IMR-90 (cell line): ENCODE results near the gene SCARF2. TPM values are rescaled to one million over a fixed set of nuclear protein-coding genes. Genes with fewer than 3 reads are reported as not detected.

Source experiments
- ATAC-seq: fragments of 200-7000 bp; cut with Tn5 transposase; 2 replicates; pipeline ENCODE4 v1.9.1; 2020; ENCODE audit warnings: low read depth, mild to moderate bottlenecking, moderate library complexity
- BruUV-seq: library from RNA; stranded (reverse); fragments of 400-500 nt; replicated peaks from 2 replicates; lab custom pipeline; 2021; lab: Mats Ljungman, UMichigan
- CTCF ChIA-PET: fragments of 300-600 bp; formaldehyde crosslinking; extraction: SDS; loops from one replicate; lab custom pipeline; 2021; ENCODE audit warnings: antibody characterized with exemption; lab: Yijun Ruan, JAX
- POLR2A ChIA-PET: fragments of 300-600 bp; sonication (Branson Sonifier 250); formaldehyde crosslinking; loops from one replicate; lab custom pipeline; 2022; ENCODE audit warnings: antibody characterized with exemption; ENCODE audit not compliant: unreplicated experiment; lab: Charles Lee
- DNase-seq: peaks from one replicate; pipeline ENCODE4 v3.0.0; 2013
- H2AFZ ChIP-seq: replicated peaks from 2 replicates; pipeline ENCODE3; 2013; ENCODE audit warnings: low read length, mild to moderate bottlenecking; ENCODE audit not compliant: poor library complexity
- H2AK5ac ChIP-seq: 2 replicates; pipeline ENCODE4 v1.6.1; 2013; ENCODE audit warnings: low read depth, low read length, inconsistent platforms
- H2AK9ac ChIP-seq: replicated peaks from 2 replicates; pipeline ENCODE3; 2013; ENCODE audit warnings: mild to moderate bottlenecking, low read depth, low read length, moderate library complexity; ENCODE audit not compliant: poor library complexity
- H2BK120ac ChIP-seq: 2 replicates; pipeline ENCODE4 v1.6.1; 2013; ENCODE audit warnings: low read depth, low read length, inconsistent platforms
- H2BK15ac ChIP-seq: 3 replicates; pipeline ENCODE4 v1.6.1; 2013; ENCODE audit warnings: low read depth, low read length, inconsistent platforms
- H2BK20ac ChIP-seq: 2 replicates; pipeline ENCODE4 v1.6.1; 2013; ENCODE audit warnings: low read depth, mild to moderate bottlenecking, inconsistent platforms, low read length, moderate library complexity
- H2BK5ac ChIP-seq: 2 replicates; pipeline ENCODE4 v1.6.1; 2013; ENCODE audit warnings: mild to moderate bottlenecking, low read depth, low read length, inconsistent platforms; ENCODE audit not compliant: poor library complexity, severe bottlenecking
- H3K14ac ChIP-seq: replicated peaks from 2 replicates; pipeline ENCODE4 v1.6.1; 2013; ENCODE audit warnings: low read depth, low read length, inconsistent platforms
- H3K18ac ChIP-seq: 2 replicates; pipeline ENCODE4 v1.6.1; 2013; ENCODE audit warnings: low read depth, low read length, control low read depth
- H3K23ac ChIP-seq: 2 replicates; pipeline ENCODE4 v1.6.1; 2013; ENCODE audit warnings: low read depth, low read length, inconsistent platforms
- H3K27ac ChIP-seq: 2 replicates; pipeline ENCODE4 v1.5.1; 2013; ENCODE audit warnings: mild to moderate bottlenecking, control low read depth, low read length; ENCODE audit not compliant: insufficient read depth
- H3K27me3 ChIP-seq: 2 replicates; pipeline ENCODE4 v1.6.1; 2013; ENCODE audit warnings: low read length; ENCODE audit not compliant: control insufficient read depth, insufficient read depth
- H3K36me3 ChIP-seq: 2 replicates; pipeline ENCODE4 v1.6.1; 2013; ENCODE audit warnings: low read length, mixed read lengths; ENCODE audit not compliant: control insufficient read depth, insufficient read depth
- H3K4ac ChIP-seq: 2 replicates; pipeline ENCODE4 v1.6.1; 2013; ENCODE audit warnings: low read depth, low read length, inconsistent platforms
- H3K4me1 ChIP-seq: 2 replicates; pipeline ENCODE4 v1.6.1; 2013; ENCODE audit warnings: low read length, mixed read lengths; ENCODE audit not compliant: control insufficient read depth, insufficient read depth
- H3K4me2 ChIP-seq: 2 replicates; pipeline ENCODE4 v1.6.1; 2013; ENCODE audit warnings: low read depth, mild to moderate bottlenecking, control low read depth, low read length, moderate library complexity
- H3K4me3 ChIP-seq: 2 replicates; pipeline ENCODE4 v1.5.1; 2013; ENCODE audit warnings: low read depth, mild to moderate bottlenecking, control low read depth, low read length, moderate library complexity; ENCODE audit not compliant: insufficient read depth
- H3K56ac ChIP-seq: 2 replicates; pipeline ENCODE4 v1.6.1; 2013; ENCODE audit warnings: low read length, inconsistent platforms; ENCODE audit not compliant: insufficient read depth; ENCODE audit errors: extremely low read depth
- H3K79me1 ChIP-seq, 2 experiments: 2 replicates each; pipeline ENCODE4 v1.6.1; 2013; ENCODE audit warnings: low read length in 2 of 2, inconsistent platforms in 1 of 2, low read depth in 1 of 2
- H3K9ac ChIP-seq: 2 replicates; pipeline ENCODE4 v1.6.1; 2013; ENCODE audit warnings: low read depth, low read length, control low read depth
- H3K9me1 ChIP-seq: 2 replicates; pipeline ENCODE4 v1.6.1; 2013; ENCODE audit warnings: low read length, inconsistent platforms; ENCODE audit not compliant: insufficient read depth
- H3K9me3 ChIP-seq: 2 replicates; pipeline ENCODE4 v1.6.1; 2013; ENCODE audit warnings: low read length; ENCODE audit not compliant: control insufficient read depth, insufficient read depth
- H4K20me1 ChIP-seq: 2 replicates; pipeline ENCODE4 v1.6.1; 2013; ENCODE audit warnings: low read length, inconsistent platforms; ENCODE audit not compliant: insufficient read depth
- H4K5ac ChIP-seq: 2 replicates; pipeline ENCODE4 v1.6.1; 2013; ENCODE audit warnings: mild to moderate bottlenecking, low read depth, low read length, control low read depth
- H4K8ac ChIP-seq, 2 experiments: 2 replicates each; pipeline ENCODE4 v1.6.1; 2013; ENCODE audit warnings: low read depth in 2 of 2, low read length in 2 of 2, control low read depth in 1 of 2, inconsistent platforms in 1 of 2
- H4K91ac ChIP-seq: 2 replicates; pipeline ENCODE4 v1.6.1; 2013; ENCODE audit warnings: low read depth, low read length, inconsistent platforms; ENCODE audit not compliant: insufficient read depth
- MAFK ChIP-seq: IDR thresholded peaks from 2 replicates; pipeline ENCODE4 v1.6.1; 2012; ENCODE audit warnings: low read depth, low read length, improper control_type of control experiment
- POLR2A ChIP-seq: IDR thresholded peaks from 2 replicates; pipeline ENCODE4 v1.6.1; 2012; ENCODE audit warnings: mild to moderate bottlenecking, low read depth, low read length
- WGBS, 2 experiments: methylation state at CpG; one replicate each; pipeline versions ENCODE4 v1.1.5 to v1.1.7; 2013; ENCODE audit warnings: missing lambda C conversion rate in 2 of 2; ENCODE audit not compliant: insufficient read length in 1 of 2; ENCODE audit errors: extremely low coverage in 2 of 2; 5-methylcytosine and 5-hydroxymethylcytosine counted together
- dilution Hi-C: fragments of 300-500 bp; cut with HindIII; formaldehyde crosslinking; loops from one replicate; pipeline ENCODE4 v1.14.3; 2018; ENCODE audit warnings: low sequenced_read_pairs; ENCODE audit not compliant: unreplicated experiment
- in situ Hi-C: fragments of 300-500 bp; cut with MboI; formaldehyde crosslinking; loops from 3 replicates; pipeline ENCODE4 v1.14.3; 2019; ENCODE audit warnings: low sequenced_read_pairs, inconsistent platforms, mixed read lengths
- intact Hi-C: fragments of 100-400 bp; cut with micrococcal nuclease; formaldehyde crosslinking; loops from 2 replicates; pipeline ENCODE4 v1.10.0; 2022
- polyA plus RNA-seq, 3 experiments: library from polyadenylated mRNA; depleted of rRNA; stranded (reverse); fragments of >200 nt; gene quantifications; 2 replicates each; pipeline ENCODE4 v1.2.3, GENCODE V29; 2012; ENCODE audit warnings: low replicate concordance in 1 of 3
- total RNA-seq: library from RNA; depleted of rRNA; stranded (reverse); fragments of >200 nt; gene quantifications from 2 replicates; pipeline ENCODE4 v1.2.3, GENCODE V29; 2012
- TF ChIP-seq, protein P1 (sequence below): fragments of 150-350 bp; IDR thresholded peaks from 2 replicates; pipeline ENCODE4 v1.6.1; 2016; ENCODE audit warnings: low read depth, mild to moderate bottlenecking, low read length, moderate library complexity, borderline replicate concordance

Gene SCARF2
- total and polyA plus RNA-seq, 2 of the 4 experiments (the other 2 are of a cell fraction), result 3.4 to 37.0 TPM

DNA sequence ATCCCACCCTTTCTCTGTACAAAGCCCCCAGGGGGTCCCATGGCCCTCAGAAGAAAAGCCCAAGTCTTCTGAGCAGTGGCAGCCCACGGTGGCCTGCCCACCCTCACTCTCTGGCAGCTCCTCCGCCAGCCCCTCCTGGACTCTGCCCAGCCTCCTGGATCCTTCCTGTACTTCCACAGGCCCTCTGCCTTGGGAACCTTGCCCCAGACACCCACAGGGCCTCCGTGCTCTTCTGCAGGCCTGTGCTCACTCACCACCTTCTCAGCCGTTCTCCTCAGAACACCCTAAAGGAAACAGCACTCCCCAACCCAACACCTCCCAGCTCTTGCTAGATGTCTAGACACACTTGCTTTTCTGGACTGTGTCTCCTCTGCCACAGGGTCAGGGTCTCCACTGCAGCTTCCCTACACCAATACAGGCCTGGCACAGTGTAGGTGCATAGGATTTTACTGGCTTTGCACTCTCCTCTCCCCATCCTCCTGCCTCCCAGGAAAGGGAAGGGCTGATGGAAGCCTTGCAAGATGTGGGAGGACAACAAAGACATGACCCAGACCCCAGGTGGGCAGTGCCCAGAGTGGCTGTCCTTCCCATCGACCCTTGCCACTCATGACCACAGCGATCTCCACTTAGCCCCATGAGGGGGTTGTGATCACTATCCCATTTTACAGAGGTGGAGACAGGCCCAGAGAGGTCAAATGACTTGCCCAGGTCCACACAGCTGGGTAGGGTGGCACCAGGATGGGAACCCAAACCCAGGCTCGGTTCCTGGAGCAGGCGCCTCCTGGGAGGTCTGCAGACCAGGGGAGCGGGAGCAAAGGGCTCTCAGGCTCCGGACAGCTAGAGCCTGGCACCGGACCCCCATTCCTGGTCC lies 2.0 kb downstream of the SCARF2 start:
- WGBS, 2 experiments, result 25% methylated on average over 2 of the region's 11 CpGs; no CpG with 5 or more reads in 1 of the 2 experiments
- peaks cover 61% of the 10 kb centered on the region for H4K20me1 ChIP-seq
- H3K9me3 ChIP-seq, result no peaks in the 10 kb centered on the region
- peak overlapping the region; percentile 48 for H3K23ac ChIP-seq
- H4K5ac ChIP-seq, result peak overlapping the region; percentile 66
- H4K91ac ChIP-seq, result peak overlapping the region; percentile 79
- H2AK5ac ChIP-seq, result peak overlapping the region; percentile 91
- H3K9me1 ChIP-seq, result peaks cover 29% of the 10 kb centered on the region
- H4K8ac ChIP-seq, result peak overlapping the region in 1 of 2 experiments; percentile 78; a peak in 1 of 4 replicates
- peaks cover 24% of the 10 kb centered on the region for H3K4me1 ChIP-seq
- H3K14ac ChIP-seq, result peak overlapping the region; percentile 72
- peak overlapping the region; percentile 93 for H3K4me2 ChIP-seq
- H3K27ac ChIP-seq, result peak overlapping the region; percentile 69
- TF ChIP-seq, protein P1, sequence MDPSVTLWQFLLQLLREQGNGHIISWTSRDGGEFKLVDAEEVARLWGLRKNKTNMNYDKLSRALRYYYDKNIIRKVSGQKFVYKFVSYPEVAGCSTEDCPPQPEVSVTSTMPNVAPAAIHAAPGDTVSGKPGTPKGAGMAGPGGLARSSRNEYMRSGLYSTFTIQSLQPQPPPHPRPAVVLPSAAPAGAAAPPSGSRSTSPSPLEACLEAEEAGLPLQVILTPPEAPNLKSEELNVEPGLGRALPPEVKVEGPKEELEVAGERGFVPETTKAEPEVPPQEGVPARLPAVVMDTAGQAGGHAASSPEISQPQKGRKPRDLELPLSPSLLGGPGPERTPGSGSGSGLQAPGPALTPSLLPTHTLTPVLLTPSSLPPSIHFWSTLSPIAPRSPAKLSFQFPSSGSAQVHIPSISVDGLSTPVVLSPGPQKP, result no peak
- TF ChIP-seq MAFK, result no peak
- TF ChIP-seq POLR2A, result no peak
- peak overlapping the region; percentile 93 for H3K4ac ChIP-seq
- peaks cover 16 to 79% of the 10 kb centered on the region in 2 experiments; a peak in 3 of 4 replicates for H3K79me1 ChIP-seq
- dilution Hi-C loops, result no loop called here
- H2BK20ac ChIP-seq, result peak overlapping the region; percentile 6
- ATAC-seq (no peak), DNase-seq (no peak)
- intact Hi-C loops, result no loop called here
- BruUV-seq, result no TSS peak
- CTCF ChIA-PET, result no interaction called here
- no peaks in the 10 kb centered on the region for H3K27me3 ChIP-seq
- H2AK9ac ChIP-seq, result peak overlapping the region; percentile 99
- H2BK5ac ChIP-seq, result peak overlapping the region; percentile 66
- peak overlapping the region; percentile 61 for H2BK120ac ChIP-seq
- peak overlapping the region; percentile 63 for H3K18ac ChIP-seq
- H3K4me3 ChIP-seq, result peak overlapping the region; percentile 90
- peaks cover 7% of the 10 kb centered on the region; the same call in 1 of the 2 replicates for H3K36me3 ChIP-seq
- H3K9ac ChIP-seq, result peak overlapping the region; percentile 72
- POLR2A ChIA-PET, result no interaction called here
- peak overlapping the region; percentile 16; the same call in 1 of the 2 replicates for H3K56ac ChIP-seq
- H2AFZ ChIP-seq, result peak overlapping the region; percentile 60
- 0 out of 3 replicates have a peak overlapping the region, but pooled peaks have one; percentile 1 for H2BK15ac ChIP-seq
- in situ Hi-C loops, result no loop called here
